GM18502 (cell line): ENCODE data around the gene UBE2E1.

Experiments used
- ATAC-seq: cut with Tn5 transposase; IDR thresholded peaks from one replicate; pipeline ENCODE4 v1.9.1; 2021; ENCODE audit warnings: mild to moderate bottlenecking; ENCODE audit not compliant: unreplicated experiment, poor library complexity

UBE2E1 gene

GRCh38 chr3:23793528-23794134 is 12.1 kb upstream of the UBE2E1 start:
- no peak for ATAC-seq

DNA sequence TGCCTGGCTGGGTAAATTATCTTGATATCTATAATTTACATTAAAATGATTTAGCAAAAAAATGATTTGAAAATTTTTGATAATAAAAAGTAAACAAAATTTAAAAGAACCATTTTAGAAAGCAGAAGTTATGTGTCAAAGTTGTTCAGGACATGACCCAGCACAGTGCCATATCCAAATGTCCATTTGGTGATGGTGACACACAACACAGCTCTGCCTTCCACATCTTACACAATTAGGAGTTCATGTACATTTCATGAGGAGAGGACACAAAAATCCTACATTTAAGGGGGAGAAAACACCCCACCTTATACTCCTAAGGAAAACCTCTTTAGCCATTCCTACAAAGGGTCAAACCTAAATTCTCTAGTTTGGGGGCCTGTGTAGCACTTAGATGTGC is 10.7 kb upstream of the UBE2E1 start:
- ATAC-seq = no peak

- ATAC-seq = no peak
Measured at GRCh38 chr3:23796518-23796917, 9.2 kb upstream of the UBE2E1 start.

DNA sequence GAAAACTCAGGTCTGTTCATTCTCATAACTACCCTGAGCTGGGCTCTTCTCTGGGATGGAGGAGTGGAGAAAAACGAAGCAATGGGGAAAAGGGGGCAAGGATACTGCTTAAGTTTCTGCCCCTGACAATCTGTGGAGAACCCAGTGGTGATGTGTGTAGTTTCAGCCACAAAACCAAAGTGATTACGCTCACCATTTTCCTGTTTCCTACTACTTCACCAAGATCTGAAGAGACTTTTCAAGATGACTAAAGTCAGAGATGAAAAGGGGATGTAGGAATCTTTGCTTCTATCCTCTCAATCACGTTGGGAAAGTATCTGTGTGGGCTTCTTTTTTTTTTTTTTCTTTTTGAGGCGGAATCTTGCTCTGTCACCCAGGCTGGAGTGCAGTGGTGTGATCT is 8.3 kb upstream of the UBE2E1 start:
- ATAC-seq = peak; percentile 93

GRCh38 chr3:23798456-23798855 is 7.3 kb upstream of the UBE2E1 start:
- no peak for ATAC-seq

DNA sequence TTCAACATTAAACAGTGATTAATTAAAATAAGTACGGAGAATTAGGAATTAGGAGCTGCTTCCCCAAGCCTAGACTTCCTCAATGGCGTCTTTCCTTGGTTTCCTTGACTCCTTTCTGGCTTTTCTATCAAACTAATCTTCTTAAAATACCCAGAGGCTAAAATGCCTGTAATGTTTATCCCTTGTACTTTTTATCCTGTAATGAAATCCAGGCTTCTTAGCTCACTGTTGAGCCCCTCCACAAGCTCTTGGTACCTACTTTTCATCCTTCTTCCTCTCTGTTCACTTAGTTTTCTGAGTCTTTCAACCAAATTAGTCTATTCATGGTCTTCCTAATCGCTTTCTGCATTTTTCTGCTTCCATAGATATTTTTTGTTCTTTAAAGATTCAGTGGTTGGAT is 6.9 kb upstream of the UBE2E1 start:
- ATAC-seq = no peak

- no peak for ATAC-seq
Measured at GRCh38 chr3:23800731-23801130, 5.0 kb upstream of the UBE2E1 start.

DNA sequence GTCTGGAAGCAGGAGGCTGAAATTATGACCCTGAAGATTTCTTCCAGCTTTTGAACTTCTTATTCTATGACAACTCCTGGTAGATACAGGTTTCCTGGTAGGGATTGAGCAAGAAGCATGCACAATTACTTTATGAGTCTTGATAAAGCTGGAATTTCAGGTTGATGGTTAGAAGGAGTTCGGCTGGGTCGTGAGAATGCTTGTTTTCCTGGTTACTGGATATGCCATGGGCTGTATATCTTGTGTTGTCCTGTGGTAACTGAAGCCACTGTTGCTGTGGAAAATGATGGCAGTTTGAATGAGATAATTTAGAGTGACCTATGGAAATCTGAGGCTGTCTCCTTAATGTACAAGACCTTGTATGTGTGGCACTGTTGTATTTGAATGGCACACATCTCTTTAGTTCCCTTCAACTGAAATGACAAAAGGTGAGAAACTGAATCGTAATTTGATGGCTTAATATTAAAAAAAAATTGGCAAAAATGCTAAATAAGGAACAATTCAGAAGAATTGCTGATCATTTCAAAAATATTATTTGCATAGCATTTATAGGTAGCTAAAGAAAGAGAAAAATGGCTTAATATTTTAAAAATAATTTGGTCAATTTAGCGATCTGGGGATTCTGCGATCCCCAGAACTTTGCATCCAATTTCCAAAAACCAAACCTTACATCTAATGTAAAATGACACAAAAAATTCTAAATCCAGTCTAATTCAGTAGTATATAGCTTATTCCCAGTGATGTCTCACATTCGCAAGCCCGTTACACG is 1.1 kb upstream of the UBE2E1 start:
- ATAC-seq = no peak

DNA sequence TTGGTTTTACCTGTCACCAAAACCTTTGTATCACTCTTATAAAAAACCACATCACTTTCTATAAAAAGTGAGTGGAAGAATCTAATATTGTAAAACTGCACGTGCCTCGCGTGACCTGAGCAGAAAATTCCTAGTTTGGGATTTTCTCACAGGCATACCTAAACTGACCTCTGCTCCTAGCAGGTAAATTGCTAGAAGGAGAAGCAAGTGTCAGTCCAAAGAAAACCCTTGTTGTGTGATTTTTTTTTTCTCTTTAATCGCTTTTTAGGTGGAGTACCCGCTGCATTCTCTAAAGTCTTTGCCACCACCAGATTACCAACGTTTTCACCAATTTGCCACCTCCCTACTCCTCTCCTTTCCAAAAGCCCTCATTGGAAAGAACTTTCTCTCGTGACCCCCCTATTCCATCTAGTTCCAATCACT is 534 bp upstream of the UBE2E1 start:
- no peak for ATAC-seq

- ATAC-seq = peak; percentile 5
Measured at GRCh38 chr3:23806534-23807423, 1.0 kb downstream of the UBE2E1 start.

DNA sequence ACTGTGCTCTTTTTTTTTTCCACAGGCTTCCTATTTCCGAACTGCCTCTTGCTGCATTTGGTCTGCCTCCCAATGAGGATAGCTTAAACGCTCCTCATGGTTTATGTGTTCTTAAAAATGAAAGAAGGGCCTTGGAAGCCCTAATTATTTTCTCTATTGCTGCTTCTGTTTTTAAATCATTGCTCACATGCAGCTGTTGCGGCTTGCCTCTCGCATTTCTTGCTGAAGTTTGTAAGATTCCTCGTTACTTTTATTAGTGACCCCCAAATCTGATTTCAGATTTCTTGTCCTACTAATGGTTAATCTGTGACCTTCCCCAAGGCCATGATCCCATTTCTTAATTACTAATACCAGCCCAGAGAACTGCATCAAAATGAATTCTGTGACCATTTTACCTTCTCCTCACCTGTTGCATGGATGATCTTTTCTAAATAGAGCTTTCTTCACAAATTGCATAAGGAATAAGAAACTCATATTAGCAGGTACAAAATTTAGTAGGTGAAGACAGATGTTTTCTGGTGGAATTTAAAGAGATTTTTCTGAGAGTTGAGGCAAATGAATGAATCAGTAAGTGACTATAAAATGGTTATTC is 1.8 kb downstream of the UBE2E1 start:
- no peak for ATAC-seq

GRCh38 chr3:23808525-23808924 is 2.8 kb downstream of the UBE2E1 start:
- ATAC-seq = no peak

DNA sequence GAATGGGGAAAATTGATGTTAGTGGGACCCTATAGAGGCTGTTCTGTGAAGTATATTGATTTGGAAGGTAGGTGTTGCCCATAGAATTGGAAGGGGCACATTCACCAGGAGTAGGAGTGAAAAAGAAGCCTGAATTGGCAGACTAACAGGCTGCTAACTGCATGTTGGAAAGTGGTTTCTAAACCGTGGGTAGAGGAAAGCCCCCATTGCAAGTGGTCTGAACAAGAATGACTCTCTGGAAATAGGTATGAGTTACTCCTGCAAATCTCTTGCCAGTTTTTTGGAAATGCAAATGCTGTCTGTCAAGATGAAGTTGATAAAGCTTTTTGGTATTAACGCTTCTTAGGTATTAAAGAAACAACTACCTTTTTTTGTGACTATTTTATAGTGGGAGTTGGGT is 3.5 kb downstream of the UBE2E1 start:
- ATAC-seq = no peak

DNA sequence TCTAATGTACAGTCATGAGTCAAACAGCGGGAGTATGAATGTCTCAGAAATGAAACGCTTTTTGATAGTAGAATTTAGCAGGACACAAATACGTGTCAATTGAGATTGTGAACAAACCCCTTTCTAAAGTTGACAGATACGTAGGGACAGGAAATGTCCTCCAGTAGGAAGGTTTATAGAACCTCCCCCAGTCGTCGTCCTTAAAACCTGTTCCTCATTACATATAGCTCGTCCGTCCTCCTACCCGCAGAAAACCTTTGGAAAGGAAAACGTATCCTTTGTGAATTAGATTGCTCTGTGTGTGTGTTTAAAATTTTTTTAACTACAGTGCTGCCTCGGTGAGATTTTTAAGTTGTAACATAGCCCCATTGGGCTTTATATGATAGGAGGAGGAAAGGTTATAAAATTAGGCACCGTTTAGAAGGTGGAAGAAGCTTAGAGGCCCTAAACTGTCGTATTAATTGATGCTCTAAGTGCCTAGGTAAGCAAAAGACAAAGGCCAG is 4.1 kb downstream of the UBE2E1 start:
- ATAC-seq = no peak

DNA sequence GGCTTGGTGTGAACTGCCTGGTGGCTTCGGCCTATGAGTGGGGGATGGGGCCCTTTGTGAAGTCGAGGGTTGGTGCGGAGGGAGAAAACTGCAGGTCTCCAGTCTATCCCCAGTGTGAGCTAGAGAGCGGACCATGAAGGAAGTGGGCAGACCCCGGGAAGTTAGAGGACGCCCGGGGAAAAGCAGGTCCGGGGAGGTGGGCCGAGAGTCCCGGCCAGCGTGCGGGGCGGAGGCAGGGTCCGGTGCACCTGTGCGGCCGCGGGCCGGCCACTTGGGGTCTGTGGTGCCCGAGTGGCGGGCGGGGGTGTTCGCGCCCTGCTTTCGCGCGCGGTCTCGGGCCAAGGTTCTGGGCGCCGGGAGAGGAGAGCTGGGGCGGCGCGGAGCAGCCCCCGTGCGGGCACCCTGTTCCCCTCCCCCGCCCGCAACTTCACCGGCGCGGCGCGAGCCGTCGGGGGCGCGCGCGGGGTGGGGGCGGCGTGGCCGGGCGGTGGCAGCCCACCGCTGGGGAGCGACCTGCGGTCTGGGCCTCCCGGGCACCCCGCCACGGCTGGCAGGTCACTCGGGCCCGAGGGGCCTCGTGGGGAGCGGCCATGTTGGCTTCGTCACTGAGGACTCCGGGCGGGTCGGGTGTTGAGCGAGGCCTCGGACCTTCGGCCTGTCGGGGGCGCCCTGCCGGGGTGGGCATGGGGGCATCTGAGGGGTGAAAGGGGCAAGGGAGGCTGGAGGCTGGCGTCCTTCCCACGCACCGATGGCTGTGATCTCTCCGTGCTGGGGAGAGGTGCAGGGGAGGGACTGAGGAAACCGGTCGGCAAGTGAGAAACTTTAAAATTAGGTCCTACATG is 4.8 kb downstream of the UBE2E1 start:
- ATAC-seq = peak; percentile 31

GRCh38 chr3:23811185-23811527 is 5.4 kb downstream of the UBE2E1 start:
- ATAC-seq = peak; percentile 2

DNA sequence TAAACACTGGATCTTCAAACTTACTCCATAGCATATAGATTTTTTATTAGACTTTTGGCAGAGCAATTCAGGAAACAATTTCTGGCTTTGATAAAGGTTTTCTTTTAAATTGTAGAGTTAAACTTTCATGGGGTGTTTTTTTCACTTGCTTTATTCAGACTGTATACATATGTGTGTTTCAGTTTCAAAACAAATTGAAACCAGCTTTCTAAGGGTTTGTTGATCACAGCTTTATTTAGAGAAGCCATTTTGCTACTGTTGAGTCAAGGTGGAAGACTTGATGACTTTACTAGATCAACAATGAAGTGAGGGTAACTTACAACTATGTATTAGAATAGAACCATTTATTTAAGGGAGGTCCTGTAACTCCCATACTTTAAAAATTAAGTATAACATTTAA is 6.2 kb downstream of the UBE2E1 start:
- ATAC-seq = peak; percentile 46

DNA sequence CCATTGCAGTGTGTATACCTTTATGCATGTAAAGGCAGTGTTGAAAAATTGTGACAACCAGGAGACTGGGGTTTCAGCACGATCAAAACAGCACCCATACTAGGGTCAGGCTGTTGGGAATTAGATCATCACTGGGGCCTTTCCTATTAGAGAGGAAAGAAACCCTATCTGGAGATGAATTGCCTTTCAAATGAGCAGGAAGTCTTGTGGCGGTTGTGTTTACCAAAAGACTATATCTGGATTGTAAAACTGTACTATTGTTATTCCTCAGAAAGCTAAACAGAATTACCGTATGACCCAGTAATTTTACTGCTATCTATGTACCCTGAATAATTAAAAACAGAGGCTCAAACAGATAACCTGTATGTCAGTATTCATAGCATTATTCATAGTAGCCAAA is 10.1 kb downstream of the UBE2E1 start:
- ATAC-seq = no peak

- ATAC-seq = no peak
Measured at GRCh38 chr3:23816721-23817120, 11.0 kb downstream of the UBE2E1 start.
